CD4-positive, CD25-positive, alpha-beta regulatory T cell (primary cell): ENCODE results near the gene PCDHGA1. TPM values are rescaled to one million over a fixed set of nuclear protein-coding genes. Genes with fewer than 3 reads are reported as not detected.
"Not testable (repeated sequence)": the region's sequence is repeated elsewhere in the genome, so short reads cannot be mapped to it uniquely, and the experiment has no call there.

Source experiments
- ATAC-seq, 2 donors: fragments of 150-1000 bp; cut with Tn5 transposase; one replicate each; pipeline ENCODE4 v1.10.0; 2021; ENCODE audit warnings: low read depth in 2 of 2, moderate number of reproducible peaks in 2 of 2, moderate library complexity in 1 of 2
- DNase-seq, 3 donors: peaks; one replicate each; pipeline versions ENCODE4 v3.0.0 to v3.0.0-alpha.2; 2012 to 2022; ENCODE audit warnings: mixed read lengths in 1 of 3
- H3K27ac ChIP-seq: one replicate; pipeline ENCODE4 v1.7.0; 2013; ENCODE audit warnings: mild to moderate bottlenecking, low read length; ENCODE audit not compliant: insufficient read depth, poor library complexity, severe bottlenecking
- H3K27me3 ChIP-seq: one replicate; pipeline ENCODE4 v1.7.0; 2013; ENCODE audit warnings: low read length; ENCODE audit not compliant: control insufficient read depth, insufficient read depth
- H3K36me3 ChIP-seq: one replicate; pipeline ENCODE4 v1.7.0; 2013; ENCODE audit warnings: mild to moderate bottlenecking, low read length, moderate library complexity; ENCODE audit not compliant: control insufficient read depth, insufficient read depth
- H3K4me1 ChIP-seq: 2 replicates; pipeline ENCODE4 v1.7.0; 2013; ENCODE audit warnings: mild to moderate bottlenecking, low read length; ENCODE audit not compliant: insufficient read depth, control insufficient read depth, poor library complexity, severe bottlenecking
- H3K4me3 ChIP-seq: one replicate; pipeline ENCODE4 v1.7.0; 2013; ENCODE audit warnings: low read depth, mild to moderate bottlenecking, low read length, moderate library complexity
- H3K9me3 ChIP-seq, 2 experiments: 1 replicate in 1 of 2; 2 replicates in 1 of 2; pipeline ENCODE4 v1.7.0; 2013; ENCODE audit warnings: low read length in 2 of 2, mild to moderate bottlenecking in 1 of 2, moderate library complexity in 1 of 2; ENCODE audit not compliant: control insufficient read depth in 2 of 2
- H3K27ac Mint-ChIP-seq, 3 donors: one replicate each; pipeline ENCODE4 v1.8.0; 2020 to 2022; ENCODE audit warnings: mild to moderate bottlenecking in 3 of 3, mixed read lengths in 3 of 3, moderate library complexity in 2 of 3
- H3K27me3 Mint-ChIP-seq: one replicate; pipeline ENCODE4 v1.8.0; 2022; ENCODE audit warnings: mild to moderate bottlenecking, mixed read lengths
- H3K36me3 Mint-ChIP-seq: one replicate; pipeline ENCODE4 v1.8.0; 2020; ENCODE audit warnings: mixed read lengths
- H3K4me1 Mint-ChIP-seq, 4 donors: one replicate each; pipeline ENCODE4 v1.8.0; 2020 to 2022; ENCODE audit warnings: mixed read lengths in 4 of 4, mild to moderate bottlenecking in 1 of 4
- H3K4me3 Mint-ChIP-seq, 4 donors: one replicate each; pipeline ENCODE4 v1.8.0; 2020 to 2022; ENCODE audit warnings: mild to moderate bottlenecking in 4 of 4, mixed read lengths in 4 of 4, moderate library complexity in 3 of 4
- H3K9me3 Mint-ChIP-seq, 7 donors: one replicate each; pipeline ENCODE4 v1.8.0; 2020 to 2022; ENCODE audit warnings: mixed read lengths in 7 of 7, mild to moderate bottlenecking in 3 of 7, moderate library complexity in 2 of 7
- polyA plus RNA-seq, 4 donors: library from polyadenylated mRNA; unstranded; fragments of 300-500 nt; fragmentation: Illumina TruSeq; gene quantifications; one replicate each; pipeline ENCODE4 v1.2.3, GENCODE V29; 2021
- total RNA-seq: library from RNA; stranded (reverse); gene quantifications from one replicate; pipeline ENCODE4 v1.2.3, GENCODE V29; 2022

The PCDHGA1 gene
- total and polyA plus RNA-seq, 5 donors from 2014 or later, result 0.06 to 0.10 TPM; not detected in 3

DNA sequence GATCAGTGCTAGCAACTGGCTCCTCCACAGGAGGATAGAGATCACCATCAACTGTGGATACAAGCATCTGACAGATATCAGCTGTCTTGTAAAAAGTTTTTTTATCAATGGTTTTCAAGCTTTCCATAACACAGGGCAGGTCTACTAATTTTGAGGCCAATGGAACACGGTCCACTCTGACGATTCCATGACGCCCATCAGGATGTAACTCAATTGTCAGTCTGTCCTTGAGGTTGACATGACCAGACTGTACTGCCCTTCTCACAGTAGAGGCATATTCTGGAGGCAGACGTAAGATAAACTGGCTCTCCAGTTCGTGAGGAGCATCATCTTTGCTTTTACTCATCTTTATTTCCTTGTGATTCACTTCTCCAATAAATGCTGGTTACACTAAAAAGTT is 10.6 kb upstream of the PCDHGA1 start:
- Mint-ChIP-seq H3K27ac (peak overlapping the region in 2 of 3 donors; percentile 99), H3K27me3 (peaks cover 10% of the 10 kb centered on the region), H3K9me3 (peaks cover 3 to 80% (median 38%) of the 10 kb centered on the region in 7 donors), H3K36me3 (peaks cover 35% of the 10 kb centered on the region), H3K4me1 (peaks cover 12 to 39% (median 26%) of the 10 kb centered on the region in 4 donors), H3K4me3 (peak overlapping the region; percentile 93 to 100 (median 95))
- Histone ChIP-seq H3K27me3 (no peaks in the 10 kb centered on the region), H3K4me1 (peaks cover 5% of the 10 kb centered on the region), H3K4me3 (peak overlapping the region; percentile 93), H3K36me3 (peaks cover 14% of the 10 kb centered on the region), H3K27ac (peak overlapping the region; percentile 97), H3K9me3 (peaks cover 59 to 75% of the 10 kb centered on the region in 2 experiments)
- ATAC-seq, result no peak
- no peak for DNase-seq

DNA sequence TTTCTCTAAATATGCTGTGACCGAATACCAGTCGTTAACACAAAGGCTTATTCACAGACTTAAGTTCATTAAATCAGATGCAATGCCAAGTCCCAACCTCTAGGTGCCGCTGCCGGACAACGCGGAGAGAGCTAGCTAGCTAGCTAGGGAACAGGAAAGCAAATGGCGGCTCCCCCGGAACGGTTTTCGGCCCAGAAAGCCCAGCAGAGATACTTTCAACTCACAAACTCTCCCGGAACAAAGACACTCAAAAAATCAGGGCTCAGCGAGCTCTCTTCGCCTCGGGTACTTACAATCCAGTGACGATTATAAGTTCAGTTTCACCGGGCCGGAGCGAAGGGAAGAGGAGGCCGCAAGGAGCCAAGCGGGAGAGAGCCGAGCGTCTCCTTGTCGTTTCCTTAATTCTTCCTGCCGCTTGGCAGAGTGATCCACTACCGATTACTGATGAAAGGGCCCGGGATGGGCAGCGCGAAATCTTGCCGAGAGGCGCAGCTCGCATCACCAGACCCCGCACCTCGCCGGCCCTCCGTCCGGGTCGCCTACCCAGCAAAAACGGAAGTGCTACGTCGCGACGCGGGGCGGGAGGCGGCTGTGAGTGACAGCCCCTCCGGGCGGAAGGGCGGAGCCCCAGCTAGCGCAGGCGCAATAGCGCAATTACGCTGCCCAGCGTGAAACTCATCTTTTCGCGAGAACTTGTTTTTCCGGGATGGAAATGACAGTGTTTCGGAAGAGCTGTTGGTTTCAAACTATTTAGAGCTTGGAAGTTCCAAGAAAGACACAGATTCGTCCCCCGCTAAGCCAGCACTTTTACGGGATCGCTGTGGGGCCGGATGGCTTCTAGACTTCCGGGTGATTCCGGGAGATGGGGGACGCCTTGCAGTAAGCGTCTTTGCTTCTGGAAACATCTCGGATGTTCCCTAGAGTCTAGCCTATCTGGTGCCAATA is 9.8 kb upstream of the PCDHGA1 start, which contains the start of gene TAF7:
Gene TAF7 (minus strand): TSS at position 560 of the 945 bp plus-strand sequence. CDS start 740 bp downstream, outside the sequence.
- Mint-ChIP-seq H3K36me3 (peaks cover 27% of the 10 kb centered on the region), H3K9me3 (peaks cover 3 to 72% (median 34%) of the 10 kb centered on the region in 7 donors), H3K4me3 (peak within 1 kb of the TSS; percentile 93 to 100 (median 95)), H3K4me1 (peaks cover 12 to 36% (median 25%) of the 10 kb centered on the region in 4 donors), H3K27ac (peak within 1 kb of the TSS; percentile 99), H3K27me3 (peaks cover 12% of the 10 kb centered on the region)
- H3K9me3 ChIP-seq, result peaks cover 53 to 67% of the 10 kb centered on the region in 2 experiments
- peaks cover 5% of the 10 kb centered on the region for H3K4me1 ChIP-seq
- H3K36me3 ChIP-seq, result peaks cover 14% of the 10 kb centered on the region
- H3K4me3 ChIP-seq, result peak within 1 kb of the TSS; percentile 93
- H3K27me3 ChIP-seq, result no peaks in the 10 kb centered on the region
- ATAC-seq (peak; percentile 87 to 88), DNase-seq (peak; percentile 84 to 94 (median 93))
- H3K27ac ChIP-seq, result peak within 1 kb of the TSS; percentile 97

- Histone ChIP-seq H3K27me3 (peaks cover 4% of the 10 kb centered on the region), H3K9me3 (peaks cover 47 to 50% of the 10 kb centered on the region in 2 experiments), H3K27ac (no peak overlapping the region), H3K36me3 (peaks cover 11% of the 10 kb centered on the region), H3K4me1 (peaks cover 5% of the 10 kb centered on the region), H3K4me3 (peak overlapping the region; percentile 7)
- peaks cover 21% of the 10 kb centered on the region for H3K27me3 Mint-ChIP-seq
- no peak overlapping the region for H3K27ac Mint-ChIP-seq
- peaks cover 24% of the 10 kb centered on the region for H3K36me3 Mint-ChIP-seq
- DNase-seq (no peak), ATAC-seq (no peak)
- H3K4me1 Mint-ChIP-seq, result peaks cover 13 to 45% (median 26%) of the 10 kb centered on the region in 4 donors
- H3K9me3 Mint-ChIP-seq, result peaks cover 3 to 67% (median 34%) of the 10 kb centered on the region in 7 donors
- H3K4me3 Mint-ChIP-seq, result peak overlapping the region in 3 of 4 donors; percentile 13 to 93 (median 53)
Observed at GRCh38 chr5:141322261-141322660, 8.1 kb upstream of the PCDHGA1 start.

GRCh38 chr5:141326088-141326854 is 4.0 kb upstream of the PCDHGA1 start:
- Mint-ChIP-seq H3K4me3 (peak overlapping the region; percentile 80 to 94 (median 92)), H3K36me3 (peaks cover 3% of the 10 kb centered on the region), H3K27me3 (peaks cover 29% of the 10 kb centered on the region), H3K4me1 (peaks cover 4 to 15% (median 7%) of the 10 kb centered on the region in 4 donors), H3K9me3 (peaks cover 0 to 64% (median 14%) of the 10 kb centered on the region in 7 donors), H3K27ac (peak overlapping the region; percentile 80 to 94 (median 92))
- H3K4me3 ChIP-seq, result peak overlapping the region; percentile 82
- peak; percentile 88 for ATAC-seq
- peak; percentile 51 to 69 (median 67) for DNase-seq
- no peaks in the 10 kb centered on the region for H3K36me3 ChIP-seq
- H3K27me3 ChIP-seq, result peaks cover 9% of the 10 kb centered on the region
- peaks cover under 1% of the 10 kb centered on the region for H3K4me1 ChIP-seq
- peak overlapping the region; percentile 45 for H3K27ac ChIP-seq
- H3K9me3 ChIP-seq, result peaks cover 38 to 39% of the 10 kb centered on the region in 2 experiments

GRCh38 chr5:141328231-141328630 is 2.1 kb upstream of the PCDHGA1 start:
- H3K9me3 ChIP-seq, result peaks cover 31 to 39% of the 10 kb centered on the region in 2 experiments
- DNase-seq (no peak), ATAC-seq (no peak)
- Mint-ChIP-seq H3K4me3 (no peak overlapping the region), H3K27ac (no peak overlapping the region), H3K36me3 (peaks cover 5% of the 10 kb centered on the region), H3K4me1 (peaks cover 0 to 11% (median 7%) of the 10 kb centered on the region in 4 donors), H3K27me3 (peaks cover 38% of the 10 kb centered on the region), H3K9me3 (peaks cover 0 to 62% (median 7%) of the 10 kb centered on the region in 7 donors)
- no peaks in the 10 kb centered on the region for H3K36me3 ChIP-seq
- no peak overlapping the region for H3K4me3 ChIP-seq
- H3K27me3 ChIP-seq, result peaks cover 12% of the 10 kb centered on the region
- H3K4me1 ChIP-seq, result no peaks in the 10 kb centered on the region
- H3K27ac ChIP-seq, result no peak overlapping the region

DNA sequence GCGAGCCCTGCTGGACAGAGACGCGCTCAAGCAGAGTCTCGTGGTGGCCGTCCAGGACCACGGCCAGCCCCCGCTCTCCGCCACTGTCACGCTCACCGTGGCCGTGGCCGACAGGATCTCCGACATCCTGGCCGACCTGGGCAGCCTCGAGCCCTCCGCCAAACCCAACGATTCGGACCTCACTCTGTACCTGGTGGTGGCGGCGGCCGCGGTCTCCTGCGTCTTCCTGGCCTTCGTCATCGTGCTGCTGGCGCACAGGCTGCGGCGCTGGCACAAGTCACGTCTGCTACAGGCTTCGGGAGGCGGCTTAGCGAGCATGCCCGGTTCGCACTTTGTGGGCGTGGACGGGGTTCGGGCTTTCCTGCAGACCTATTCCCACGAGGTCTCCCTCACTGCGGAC is 2.3 kb downstream of the PCDHGA1 start:
- not testable (repeated sequence) for DNase-seq, H3K27ac ChIP-seq, H3K4me3 ChIP-seq, ATAC-seq, H3K27ac Mint-ChIP-seq, H3K4me1 ChIP-seq, H3K4me1 Mint-ChIP-seq, H3K36me3 Mint-ChIP-seq, H3K36me3 ChIP-seq, H3K4me3 Mint-ChIP-seq
- Mint-ChIP-seq H3K27me3 (peaks cover 60% of the 10 kb centered on the region), H3K9me3 (peaks cover 4 to 76% (median 23%) of the 10 kb centered on the region in 7 donors)
- H3K9me3 ChIP-seq, result peaks cover 57 to 59% of the 10 kb centered on the region in 2 experiments
- H3K27me3 ChIP-seq, result peaks cover 17% of the 10 kb centered on the region
